OCI-LY1 (cell line): ENCODE data around the gene ARPC2.

Experiments used
- H2AFZ ChIP-seq: fragments of 200-600 bp; sonication (generic), shearing (Covaris generic); 2 replicates; pipeline ENCODE4 v1.6.0; 2014; ENCODE audit warnings: antibody characterized with exemption, mild to moderate bottlenecking, low read length
- H3F3A ChIP-seq: fragments of 200-600 bp; sonication (generic), shearing (Covaris generic); 2 replicates; pipeline ENCODE4 v1.6.0; 2014; ENCODE audit warnings: mild to moderate bottlenecking, antibody characterized with exemption, low read length, moderate library complexity; ENCODE audit not compliant: insufficient read depth
- H3K27ac ChIP-seq: fragments of 200-600 bp; sonication (generic); 2 replicates; pipeline ENCODE4 v1.5.1; 2014; ENCODE audit warnings: low read length, mixed run types, mild to moderate bottlenecking, low read depth; ENCODE audit not compliant: poor library complexity, severe bottlenecking
- H3K27me3 ChIP-seq: fragments of 200-600 bp; sonication (generic); 2 replicates; pipeline ENCODE4 v1.6.0; 2014; ENCODE audit warnings: antibody characterized with exemption, mild to moderate bottlenecking, low read length, moderate library complexity; ENCODE audit not compliant: insufficient read depth
- H3K36me3 ChIP-seq: fragments of 200-600 bp; sonication (generic); 2 replicates; pipeline ENCODE4 v1.6.1; 2014; ENCODE audit warnings: mild to moderate bottlenecking, antibody characterized with exemption, low read length, moderate library complexity, mixed read lengths; ENCODE audit not compliant: insufficient read depth
- H3K4me1 ChIP-seq: fragments of 200-600 bp; sonication (generic); 2 replicates; pipeline ENCODE4 v1.5.1; 2014; ENCODE audit warnings: mild to moderate bottlenecking, low read length, moderate library complexity; ENCODE audit not compliant: insufficient read depth, severe bottlenecking
- H3K4me2 ChIP-seq: fragments of 200-600 bp; sonication (generic), shearing (Covaris generic); 2 replicates; pipeline ENCODE4 v1.6.1; 2014; ENCODE audit warnings: low read length
- H3K4me3 ChIP-seq: fragments of 200-600 bp; sonication (generic); 2 replicates; pipeline ENCODE4 v1.5.1; 2014; ENCODE audit warnings: low read length, low read depth, mild to moderate bottlenecking, mixed read lengths; ENCODE audit not compliant: poor library complexity, severe bottlenecking
- H3K79me2 ChIP-seq: fragments of 200-600 bp; shearing (Covaris generic); 2 replicates; pipeline ENCODE4 v1.6.1; 2016; ENCODE audit warnings: mixed run types, low read length, mixed read lengths; ENCODE audit not compliant: insufficient read depth
- H3K9ac ChIP-seq: fragments of 200-600 bp; sonication (generic), shearing (Covaris generic); 2 replicates; pipeline ENCODE4 v1.6.1; 2014; ENCODE audit warnings: mild to moderate bottlenecking, low read length, mixed read lengths
- H3K9me2 ChIP-seq: fragments of 200-600 bp; sonication (generic), shearing (Covaris generic); 2 replicates; pipeline ENCODE4 v1.6.1; 2014; ENCODE audit warnings: low read depth, mild to moderate bottlenecking, low read length, mixed read lengths
- H3K9me3 ChIP-seq: fragments of 200-600 bp; shearing (Covaris generic); 2 replicates; pipeline ENCODE4 v1.6.1; 2014; ENCODE audit warnings: low read length, mixed read lengths
- H4K20me1 ChIP-seq: fragments of 200-600 bp; sonication (generic), shearing (Covaris generic); 2 replicates; pipeline ENCODE4 v1.6.0; 2016; ENCODE audit warnings: mild to moderate bottlenecking, low read length; ENCODE audit not compliant: insufficient read depth
- EZH2 ChIP-seq: fragments of 200-600 bp; sonication (generic), shearing (Covaris generic); IDR thresholded peaks from 2 replicates; pipeline ENCODE4 v1.8.0; 2017; ENCODE audit warnings: borderline replicate concordance, mixed run types, mild to moderate bottlenecking, antibody characterized with exemption, low read length, moderate library complexity, mixed read lengths
- TF ChIP-seq, protein P1 (sequence below): fragments of 200-600 bp; sonication (generic), shearing (Covaris generic); IDR thresholded peaks from 2 replicates; pipeline ENCODE4 v1.5.1; 2017; ENCODE audit warnings: mild to moderate bottlenecking, antibody characterized with exemption, low read length, moderate library complexity, mixed read lengths

The ARPC2 gene

GRCh38 chr2:218214116-218214515 lies 2.9 kb upstream of the ARPC2 start:
- no peaks in the 10 kb centered on the region for H3K9me2 ChIP-seq
- TF ChIP-seq EZH2, result no peak
- TF ChIP-seq, protein P1, sequence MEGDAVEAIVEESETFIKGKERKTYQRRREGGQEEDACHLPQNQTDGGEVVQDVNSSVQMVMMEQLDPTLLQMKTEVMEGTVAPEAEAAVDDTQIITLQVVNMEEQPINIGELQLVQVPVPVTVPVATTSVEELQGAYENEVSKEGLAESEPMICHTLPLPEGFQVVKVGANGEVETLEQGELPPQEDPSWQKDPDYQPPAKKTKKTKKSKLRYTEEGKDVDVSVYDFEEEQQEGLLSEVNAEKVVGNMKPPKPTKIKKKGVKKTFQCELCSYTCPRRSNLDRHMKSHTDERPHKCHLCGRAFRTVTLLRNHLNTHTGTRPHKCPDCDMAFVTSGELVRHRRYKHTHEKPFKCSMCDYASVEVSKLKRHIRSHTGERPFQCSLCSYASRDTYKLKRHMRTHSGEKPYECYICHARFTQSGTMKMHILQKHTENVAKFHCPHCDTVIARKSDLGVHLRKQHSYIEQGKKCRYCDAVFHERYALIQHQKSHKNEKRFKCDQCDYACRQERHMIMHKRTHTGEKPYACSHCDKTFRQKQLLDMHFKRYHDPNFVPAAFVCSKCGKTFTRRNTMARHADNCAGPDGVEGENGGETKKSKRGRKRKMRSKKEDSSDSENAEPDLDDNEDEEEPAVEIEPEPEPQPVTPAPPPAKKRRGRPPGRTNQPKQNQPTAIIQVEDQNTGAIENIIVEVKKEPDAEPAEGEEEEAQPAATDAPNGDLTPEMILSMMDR, result no peak
- no peak overlapping the region for H3K27ac ChIP-seq
- H4K20me1 ChIP-seq, result no peaks in the 10 kb centered on the region
- H2AFZ ChIP-seq, result no peak overlapping the region
- no peaks in the 10 kb centered on the region; the same call in 1 of the 2 replicates for H3K36me3 ChIP-seq
- peaks cover 19% of the 10 kb centered on the region for H3K79me2 ChIP-seq
- H3K4me2 ChIP-seq, result no peak overlapping the region
- H3K9me3 ChIP-seq, result peaks cover 10% of the 10 kb centered on the region
- H3F3A ChIP-seq, result no peaks in the 10 kb centered on the region
- H3K27me3 ChIP-seq, result no peaks in the 10 kb centered on the region; the same call in 1 of the 2 replicates
- H3K4me1 ChIP-seq, result peaks cover 19% of the 10 kb centered on the region
- no peak overlapping the region for H3K4me3 ChIP-seq
- no peak overlapping the region for H3K9ac ChIP-seq

DNA sequence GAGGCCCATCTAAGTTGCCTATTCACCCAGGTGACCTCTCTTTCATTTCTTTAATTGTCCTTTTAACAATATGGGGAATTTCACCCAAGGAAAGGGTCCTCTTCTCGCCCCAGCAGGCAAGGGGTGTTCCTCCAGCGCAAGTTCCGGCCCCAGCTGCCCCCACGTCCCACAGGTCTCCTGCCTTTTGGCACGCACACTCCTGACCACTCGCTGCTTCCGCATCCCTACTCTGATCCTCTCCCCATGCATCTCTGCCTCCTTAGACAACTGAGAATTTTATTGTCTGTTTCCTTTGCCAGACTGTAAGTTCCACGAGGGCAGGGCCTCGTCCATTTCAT lies 684 bp upstream of the ARPC2 start:
- no peaks in the 10 kb centered on the region for H3K9me3 ChIP-seq
- peak overlapping the region; percentile 83 for H3K4me3 ChIP-seq
- H4K20me1 ChIP-seq, result no peaks in the 10 kb centered on the region
- H3K79me2 ChIP-seq, result peaks cover 40% of the 10 kb centered on the region
- peaks cover 41% of the 10 kb centered on the region for H3K4me1 ChIP-seq
- H3K27ac ChIP-seq, result no peak overlapping the region
- H3K36me3 ChIP-seq, result peaks cover 18% of the 10 kb centered on the region
- no peak for TF ChIP-seq EZH2
- TF ChIP-seq, protein P1, result no peak
- peak overlapping the region; percentile 22 for H2AFZ ChIP-seq
- peak overlapping the region; percentile 67 for H3K4me2 ChIP-seq
- H3K27me3 ChIP-seq, result no peaks in the 10 kb centered on the region
- no peaks in the 10 kb centered on the region for H3F3A ChIP-seq
- no peaks in the 10 kb centered on the region for H3K9me2 ChIP-seq
- H3K9ac ChIP-seq, result peak overlapping the region; percentile 62

- Histone ChIP-seq H3K9ac (peak overlapping the region; percentile 90), H4K20me1 (no peaks in the 10 kb centered on the region), H2AFZ (no peak overlapping the region), H3K27me3 (no peaks in the 10 kb centered on the region), H3K4me3 (peak overlapping the region; percentile 83), H3K9me3 (no peaks in the 10 kb centered on the region), H3K4me2 (peak overlapping the region; percentile 78), H3K27ac (peak overlapping the region; percentile 77), H3F3A (no peaks in the 10 kb centered on the region), H3K36me3 (peaks cover 26% of the 10 kb centered on the region), H3K9me2 (no peaks in the 10 kb centered on the region), H3K4me1 (peaks cover 51% of the 10 kb centered on the region), H3K79me2 (peaks cover 54% of the 10 kb centered on the region)
- TF ChIP-seq EZH2, result no peak
- TF ChIP-seq, protein P1, result no peak
Measured at GRCh38 chr2:218217360-218218267, 625 bp downstream of the ARPC2 start.
